H9 (cell line): ENCODE results near the gene NOLC1. TPM values are rescaled to one million over a fixed set of nuclear protein-coding genes. Genes with fewer than 3 reads are reported as not detected.
A peak's percentile ranks its signal among the peaks of the same experiment; 100 is the strongest.

ENCODE experiments used
- DNase-seq: peaks from one replicate; pipeline ENCODE4 v3.0.0-alpha.2; 2017
- H2AFZ ChIP-seq: one replicate; pipeline ENCODE4 v1.6.1; 2013; ENCODE audit warnings: mild to moderate bottlenecking, low read length, control low read depth, moderate library complexity
- H2AK5ac ChIP-seq: 2 replicates; pipeline ENCODE4 v1.6.1; 2013; ENCODE audit warnings: low read length, control low read depth, mixed read lengths; ENCODE audit not compliant: insufficient read length
- H2BK120ac ChIP-seq: one replicate; pipeline ENCODE4 v1.6.1; 2013; ENCODE audit warnings: low read depth, mild to moderate bottlenecking, low read length, control low read depth, inconsistent platforms; ENCODE audit not compliant: poor library complexity, severe bottlenecking
- H2BK12ac ChIP-seq: 2 replicates; pipeline ENCODE4 v1.6.1; 2013; ENCODE audit warnings: low read length, control low read depth, mixed read lengths, low read depth; ENCODE audit not compliant: insufficient read length
- H2BK15ac ChIP-seq: 2 replicates; pipeline ENCODE4 v1.6.1; 2013; ENCODE audit warnings: low read depth, low read length, control low read depth
- H2BK20ac ChIP-seq: one replicate; pipeline ENCODE4 v1.6.1; 2013; ENCODE audit warnings: low read depth, mild to moderate bottlenecking, low read length, control low read depth, inconsistent platforms; ENCODE audit not compliant: poor library complexity, severe bottlenecking
- H2BK5ac ChIP-seq: 2 replicates; pipeline ENCODE4 v1.6.1; 2013; ENCODE audit warnings: low read length, control low read depth, mixed read lengths; ENCODE audit not compliant: insufficient read length
- H3K14ac ChIP-seq: 2 replicates; pipeline ENCODE4 v1.6.1; 2013; ENCODE audit warnings: low read length, control low read depth; ENCODE audit not compliant: insufficient read depth
- H3K18ac ChIP-seq: 2 replicates; pipeline ENCODE4 v1.6.1; 2013; ENCODE audit warnings: low read depth, mild to moderate bottlenecking, mixed read lengths, low read length, control low read depth; ENCODE audit not compliant: insufficient read length
- H3K23ac ChIP-seq: 2 replicates; pipeline ENCODE4 v1.6.1; 2013; ENCODE audit warnings: low read length, control low read depth, mixed read lengths, low read depth; ENCODE audit not compliant: insufficient read length
- H3K23me2 ChIP-seq: 2 replicates; pipeline ENCODE4 v1.6.1; 2013; ENCODE audit warnings: low read depth, mild to moderate bottlenecking, mixed read lengths, low read length, control low read depth; ENCODE audit not compliant: insufficient read length, poor library complexity, severe bottlenecking
- H3K27ac ChIP-seq: 2 replicates; pipeline ENCODE4 v1.5.1; 2013; ENCODE audit warnings: low read length, control low read depth, mixed read lengths, low read depth; ENCODE audit not compliant: insufficient read length
- H3K27me3 ChIP-seq: 2 replicates; pipeline ENCODE4 v1.6.1; 2013; ENCODE audit warnings: low read length, control low read depth, inconsistent platforms; ENCODE audit not compliant: insufficient read depth
- H3K4ac ChIP-seq: 2 replicates; pipeline ENCODE4 v1.6.1; 2013; ENCODE audit warnings: low read depth, mild to moderate bottlenecking, control low read depth, inconsistent platforms, low read length, moderate library complexity
- H3K4me1 ChIP-seq: 2 replicates; pipeline ENCODE4 v1.6.1; 2013; ENCODE audit warnings: low read length, control low read depth, inconsistent platforms; ENCODE audit not compliant: insufficient read depth
- H3K4me2 ChIP-seq: 2 replicates; pipeline ENCODE4 v1.6.1; 2013; ENCODE audit warnings: low read length, control low read depth, mixed read lengths; ENCODE audit not compliant: insufficient read length, insufficient read depth
- H3K56ac ChIP-seq: 2 replicates; pipeline ENCODE4 v1.6.1; 2013; ENCODE audit warnings: low read depth, mild to moderate bottlenecking, mixed read lengths, low read length, control low read depth; ENCODE audit not compliant: insufficient read length
- H3K79me1 ChIP-seq: 2 replicates; pipeline ENCODE4 v1.6.1; 2013; ENCODE audit warnings: low read depth, mild to moderate bottlenecking, moderate library complexity, low read length, control low read depth, inconsistent platforms; ENCODE audit not compliant: insufficient read depth, poor library complexity, severe bottlenecking
- H3K79me2 ChIP-seq: 2 replicates; pipeline ENCODE4 v1.6.1; 2013; ENCODE audit warnings: low read length, control low read depth, inconsistent platforms; ENCODE audit not compliant: insufficient read depth
- H3K9ac ChIP-seq: 2 replicates; pipeline ENCODE4 v1.6.1; 2013; ENCODE audit warnings: low read length, control low read depth, mixed read lengths; ENCODE audit not compliant: insufficient read length; ENCODE audit errors: extremely low read depth
- H3K9me3 ChIP-seq: one replicate; pipeline ENCODE4 v1.6.1; 2013; ENCODE audit warnings: low read depth, low read length, inconsistent platforms; ENCODE audit not compliant: control insufficient read depth
- H3T11ph ChIP-seq: one replicate; pipeline ENCODE4 v1.6.1; 2013; ENCODE audit warnings: mild to moderate bottlenecking, low read length, control low read depth, inconsistent platforms
- H4K20me1 ChIP-seq: one replicate; pipeline ENCODE4 v1.6.1; 2013; ENCODE audit not compliant: control insufficient read depth, insufficient read length, insufficient read depth
- H4K5ac ChIP-seq: 2 replicates; pipeline ENCODE4 v1.6.1; 2013; ENCODE audit warnings: low read depth, mild to moderate bottlenecking, mixed read lengths, low read length, control low read depth; ENCODE audit not compliant: insufficient read length
- H4K8ac ChIP-seq: replicated peaks from 2 replicates; pipeline ENCODE4 v1.6.1; 2013; ENCODE audit warnings: low read length, control low read depth, mixed read lengths, low read depth; ENCODE audit not compliant: insufficient read length
- H4K91ac ChIP-seq: 2 replicates; pipeline ENCODE4 v1.6.1; 2013; ENCODE audit warnings: low read depth, mild to moderate bottlenecking, moderate library complexity, mixed read lengths, low read length, control low read depth; ENCODE audit not compliant: insufficient read length
- H3K27ac Mint-ChIP-seq, 3 experiments: 2 replicates in 2 of 3; 3 replicates in 1 of 3; pipeline ENCODE4 v1.8.0; 2020 to 2021; ENCODE audit warnings: mixed read lengths in 3 of 3, mild to moderate bottlenecking in 1 of 3, moderate library complexity in 1 of 3
- H3K27me3 Mint-ChIP-seq: 2 replicates; pipeline ENCODE4 v1.8.0; 2021; ENCODE audit warnings: low read depth, mild to moderate bottlenecking, moderate library complexity, mixed read lengths
- H3K36me3 Mint-ChIP-seq, 3 experiments: 2 replicates in 2 of 3; 3 replicates in 1 of 3; pipeline ENCODE4 v1.8.0; 2020 to 2021; ENCODE audit warnings: low read depth in 3 of 3, mixed read lengths in 3 of 3; ENCODE audit not compliant: insufficient read depth in 1 of 3
- H3K4me1 Mint-ChIP-seq, 2 experiments: 2 replicates each; pipeline ENCODE4 v1.8.0; 2020; ENCODE audit warnings: mixed read lengths in 2 of 2
- H3K4me3 Mint-ChIP-seq, 2 experiments: 2 replicates in 1 of 2; 3 replicates in 1 of 2; pipeline ENCODE4 v1.8.0; 2020 to 2021; ENCODE audit warnings: mild to moderate bottlenecking in 2 of 2, mixed read lengths in 2 of 2, moderate library complexity in 1 of 2
- H3K9me3 Mint-ChIP-seq, 2 experiments: 2 replicates in 1 of 2; 3 replicates in 1 of 2; pipeline ENCODE4 v1.8.0; 2020; ENCODE audit warnings: mild to moderate bottlenecking in 2 of 2, mixed read lengths in 2 of 2, moderate library complexity in 1 of 2
- WGBS: extraction: QIAGEN DNeasy Blood & Tissue Kit; methylation state at CpG from one replicate; pipeline ENCODE4 v1.1.7; 2013; ENCODE audit warnings: missing lambda C conversion rate, low lambda C conversion rate, mixed read lengths; ENCODE audit not compliant: insufficient read length; ENCODE audit errors: extremely low coverage; 5-methylcytosine and 5-hydroxymethylcytosine counted together
- total RNA-seq: library from RNA; stranded (reverse); gene quantifications from 2 replicates; pipeline ENCODE4 v1.2.1, GENCODE V29; 2021
- TF ChIP-seq, protein P1 (sequence below): fragments of 200-600 bp; sonication (generic); conservative IDR thresholded peaks from 3 replicates; pipeline ENCODE4 v1.8.0; 2021; ENCODE audit warnings: antibody characterized with exemption, mild to moderate bottlenecking

Gene NOLC1
- total RNA-seq, 1 experiment from 2014 or later: 171 TPM

DNA sequence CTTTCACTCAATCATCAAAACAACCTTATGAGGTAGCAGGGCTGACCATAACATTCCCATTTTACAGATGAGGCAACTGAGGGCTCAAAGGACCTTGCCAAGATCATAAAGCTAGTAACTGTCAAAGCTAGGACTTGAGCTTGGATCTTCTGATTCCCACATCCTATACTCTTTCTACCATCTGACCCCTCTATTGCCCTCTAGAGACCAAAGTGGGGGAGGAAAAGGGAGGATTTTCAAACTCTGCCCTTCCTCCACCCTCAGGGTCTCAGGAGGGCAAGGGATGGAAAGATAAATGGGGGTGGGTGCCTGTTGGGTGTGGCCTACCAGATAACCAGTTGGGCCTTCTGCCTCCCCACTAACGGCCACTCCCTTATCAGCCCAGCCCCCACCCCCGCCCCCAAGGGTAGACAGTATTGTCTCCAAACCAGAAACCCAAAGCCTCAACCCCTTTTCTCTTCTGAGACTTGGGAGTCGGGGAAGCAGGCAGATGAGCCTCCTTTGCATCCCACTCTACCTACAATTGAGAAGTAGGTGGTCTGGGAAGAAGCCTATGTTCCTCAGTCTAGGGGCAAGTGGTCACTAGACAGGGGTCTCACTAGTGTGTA, 39.9 kb upstream of the NOLC1 start:
- Histone ChIP-seq H4K5ac (no peak overlapping the region), H3K4me1 (peaks cover 16% of the 10 kb centered on the region), H3T11ph (no peak overlapping the region), H2BK20ac (no peak overlapping the region), H4K8ac (no peak overlapping the region), H3K56ac (no peak overlapping the region), H2BK15ac (no peak overlapping the region), H2BK5ac (no peak overlapping the region), H2AK5ac (no peak overlapping the region), H3K27ac (no peak overlapping the region), H3K14ac (no peak overlapping the region), H2BK12ac (no peak overlapping the region), H3K9me3 (no peaks in the 10 kb centered on the region), H4K20me1 (peaks cover 3% of the 10 kb centered on the region), H2BK120ac (no peak overlapping the region), H3K23me2 (peaks cover 11% of the 10 kb centered on the region), H3K23ac (no peak overlapping the region), H3K79me1 (peaks cover 8% of the 10 kb centered on the region), H3K4ac (no peak overlapping the region), H4K91ac (no peak overlapping the region), H3K4me2 (peak overlapping the region; percentile 82), H3K9ac (no peak overlapping the region), H2AFZ (no peak overlapping the region), H3K79me2 (peaks cover 32% of the 10 kb centered on the region; the same call in 1 of the 2 replicates), H3K18ac (no peak overlapping the region), H3K27me3 (no peaks in the 10 kb centered on the region)
- no peaks in the 10 kb centered on the region for H3K27me3 Mint-ChIP-seq
- H3K27ac Mint-ChIP-seq: peak overlapping the region in 1 of 3 experiments; percentile 70; a peak in 1 of 7 replicates
- peak overlapping the region; percentile 19 to 91; a peak in 3 of 5 replicates for H3K4me3 Mint-ChIP-seq
- peaks cover 35 to 44% (median 43%) of the 10 kb centered on the region in 3 experiments for H3K36me3 Mint-ChIP-seq
- no CpG with 5 or more reads among the region's 3 CpGs for WGBS
- H3K4me1 Mint-ChIP-seq: peaks cover 41 to 48% of the 10 kb centered on the region in 2 experiments
- TF ChIP-seq, protein P1, sequence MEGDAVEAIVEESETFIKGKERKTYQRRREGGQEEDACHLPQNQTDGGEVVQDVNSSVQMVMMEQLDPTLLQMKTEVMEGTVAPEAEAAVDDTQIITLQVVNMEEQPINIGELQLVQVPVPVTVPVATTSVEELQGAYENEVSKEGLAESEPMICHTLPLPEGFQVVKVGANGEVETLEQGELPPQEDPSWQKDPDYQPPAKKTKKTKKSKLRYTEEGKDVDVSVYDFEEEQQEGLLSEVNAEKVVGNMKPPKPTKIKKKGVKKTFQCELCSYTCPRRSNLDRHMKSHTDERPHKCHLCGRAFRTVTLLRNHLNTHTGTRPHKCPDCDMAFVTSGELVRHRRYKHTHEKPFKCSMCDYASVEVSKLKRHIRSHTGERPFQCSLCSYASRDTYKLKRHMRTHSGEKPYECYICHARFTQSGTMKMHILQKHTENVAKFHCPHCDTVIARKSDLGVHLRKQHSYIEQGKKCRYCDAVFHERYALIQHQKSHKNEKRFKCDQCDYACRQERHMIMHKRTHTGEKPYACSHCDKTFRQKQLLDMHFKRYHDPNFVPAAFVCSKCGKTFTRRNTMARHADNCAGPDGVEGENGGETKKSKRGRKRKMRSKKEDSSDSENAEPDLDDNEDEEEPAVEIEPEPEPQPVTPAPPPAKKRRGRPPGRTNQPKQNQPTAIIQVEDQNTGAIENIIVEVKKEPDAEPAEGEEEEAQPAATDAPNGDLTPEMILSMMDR: peak; percentile 65
- DNase-seq: no peak
- no peaks in the 10 kb centered on the region for H3K9me3 Mint-ChIP-seq
